Keratinocyte (primary cell): Measurements from ENCODE around the gene SAXO1. TPM values are rescaled to one million over a fixed set of nuclear protein-coding genes. Genes with fewer than 3 reads are reported as not detected.
A peak's percentile ranks its signal among the peaks of the same experiment; 100 is the strongest.

ENCODE experiments used
- DNase-seq: peaks from one replicate; pipeline ENCODE4 v3.0.0-alpha.2; 2011; ENCODE audit warnings: low read depth, missing footprints, low spot score
- FAIRE-seq: peaks from 2 replicates; lab custom pipeline; 2011; peaks lifted over from hg19 to GRCh38; lab: Jason Lieb, UNC
- H2AFZ ChIP-seq: 2 replicates; pipeline ENCODE4 v1.6.0; 2012; ENCODE audit warnings: low read length, control low read depth, inconsistent platforms; ENCODE audit not compliant: control insufficient read depth
- H3K27ac ChIP-seq: 2 replicates; pipeline ENCODE4 v1.5.1; 2011; ENCODE audit warnings: low read length; ENCODE audit not compliant: control insufficient read depth, insufficient read depth
- H3K27me3 ChIP-seq: 3 replicates; pipeline ENCODE4 v1.6.0; 2011; ENCODE audit warnings: low read length; ENCODE audit not compliant: control insufficient read depth, insufficient read depth; ENCODE audit errors: extremely low read depth
- H3K36me3 ChIP-seq, 2 experiments: 2 replicates in 1 of 2; 3 replicates in 1 of 2; pipeline ENCODE4 v1.5.1; 2011; ENCODE audit warnings: low read length in 2 of 2, mild to moderate bottlenecking in 1 of 2; ENCODE audit not compliant: control insufficient read depth in 2 of 2, insufficient read depth in 2 of 2; ENCODE audit errors: extremely low read depth in 1 of 2
- H3K4me1 ChIP-seq: 3 replicates; pipeline ENCODE4 v1.5.1; 2011; ENCODE audit warnings: low read length; ENCODE audit not compliant: control insufficient read depth, insufficient read depth; ENCODE audit errors: extremely low read depth
- H3K4me2 ChIP-seq: 3 replicates; pipeline ENCODE4 v1.6.0; 2011; ENCODE audit warnings: low read depth, low read length; ENCODE audit not compliant: control insufficient read depth, insufficient read depth; ENCODE audit errors: extremely low read depth
- H3K4me3 ChIP-seq, 3 experiments: fragments of 200-600 bp in 1 of 3; sonication (generic) in 1 of 3; 2 replicates in 2 of 3; 3 replicates in 1 of 3; pipeline ENCODE4 v1.5.1; 2011 to 2016; ENCODE audit warnings: low read length in 3 of 3, mild to moderate bottlenecking in 3 of 3, control low read depth in 2 of 3, inconsistent platforms in 1 of 3, low read depth in 1 of 3, mixed read lengths in 1 of 3, mixed run types in 1 of 3, moderate library complexity in 1 of 3; ENCODE audit not compliant: control insufficient read depth in 2 of 3, insufficient read depth in 2 of 3; ENCODE audit errors: extremely low read depth in 1 of 3
- H3K79me2 ChIP-seq: 2 replicates; pipeline ENCODE4 v1.6.0; 2012; ENCODE audit warnings: low read length; ENCODE audit not compliant: control insufficient read depth, insufficient read depth
- H3K9ac ChIP-seq: 3 replicates; pipeline ENCODE4 v1.6.0; 2011; ENCODE audit warnings: low read length; ENCODE audit not compliant: control insufficient read depth, insufficient read depth; ENCODE audit errors: extremely low read depth
- H3K9me1 ChIP-seq: 3 replicates; pipeline ENCODE4 v1.6.0; 2011; ENCODE audit warnings: low read length; ENCODE audit not compliant: control insufficient read depth, insufficient read depth; ENCODE audit errors: extremely low read depth
- H3K9me3 ChIP-seq: 2 replicates; pipeline ENCODE4 v1.5.1; 2012; ENCODE audit warnings: low read depth, low read length; ENCODE audit not compliant: control insufficient read depth
- H4K20me1 ChIP-seq: 3 replicates; pipeline ENCODE4 v1.6.0; 2011; ENCODE audit warnings: low read length; ENCODE audit not compliant: control insufficient read depth, insufficient read depth; ENCODE audit errors: extremely low read depth
- EZH2 ChIP-seq: IDR thresholded peaks from one replicate; pipeline ENCODE4 v1.6.1; 2012; ENCODE audit warnings: inconsistent platforms, mild to moderate bottlenecking, low read length, moderate library complexity
- dilution Hi-C: fragments of 300-500 bp; cut with MboI; formaldehyde crosslinking; loops from one replicate; pipeline ENCODE4 v1.7.0; 2020; ENCODE audit warnings: low sequenced_read_pairs; ENCODE audit not compliant: extremely low pct_ligation_motif_present
- polyA minus RNA-seq, 3 experiments: library from RNA; depleted of rRNA, polyadenylated mRNA; stranded (reverse); fragments of >200 nt; gene quantifications; 1 replicate in 1 of 3; 2 replicates in 1 of 3; 3 replicates in 1 of 3; pipeline ENCODE4 v1.2.3, GENCODE V29; 2011
- polyA plus RNA-seq, 5 experiments: library from polyadenylated mRNA; depleted of rRNA in 3 of 5; stranded (reverse) in 3 of 5; stranded (forward) in 1 of 5; unstranded in 1 of 5; fragments of >200 nt; gene quantifications; 1 replicate in 1 of 5; 2 replicates in 3 of 5; 3 replicates in 1 of 5; pipeline versions ENCODE4 v1.2.1 to v1.2.3, GENCODE V29; 2011 to 2012; ENCODE audit warnings: missing spikeins in 2 of 5, low read depth in 1 of 5, low replicate concordance in 1 of 5
- TF ChIP-seq, protein P1 (sequence below), 3 experiments: IDR thresholded peaks in 1 of 3; conservative IDR thresholded peaks in 1 of 3; optimal IDR thresholded peaks in 1 of 3; 2 replicates in 2 of 3; 3 replicates in 1 of 3; pipeline versions ENCODE3 to v1.5.1; 2011; ENCODE audit warnings: low read length in 3 of 3, mild to moderate bottlenecking in 3 of 3, moderate library complexity in 2 of 3, control low read depth in 1 of 3, inconsistent platforms in 1 of 3; ENCODE audit not compliant: insufficient read depth in 2 of 3; ENCODE audit errors: extremely low read depth in 1 of 3

The SAXO1 gene, protein sequence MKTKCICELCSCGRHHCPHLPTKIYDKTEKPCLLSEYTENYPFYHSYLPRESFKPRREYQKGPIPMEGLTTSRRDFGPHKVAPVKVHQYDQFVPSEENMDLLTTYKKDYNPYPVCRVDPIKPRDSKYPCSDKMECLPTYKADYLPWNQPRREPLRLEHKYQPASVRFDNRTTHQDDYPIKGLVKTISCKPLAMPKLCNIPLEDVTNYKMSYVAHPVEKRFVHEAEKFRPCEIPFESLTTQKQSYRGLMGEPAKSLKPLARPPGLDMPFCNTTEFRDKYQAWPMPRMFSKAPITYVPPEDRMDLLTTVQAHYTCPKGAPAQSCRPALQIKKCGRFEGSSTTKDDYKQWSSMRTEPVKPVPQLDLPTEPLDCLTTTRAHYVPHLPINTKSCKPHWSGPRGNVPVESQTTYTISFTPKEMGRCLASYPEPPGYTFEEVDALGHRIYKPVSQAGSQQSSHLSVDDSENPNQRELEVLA
- polyA plus RNA-seq (not detected in 3 replicates), polyA minus RNA-seq (not detected in 3 replicates)
- polyA plus RNA-seq (2011; ENCODE audit: low read depth): not detected
- not detected in 2 replicates for polyA plus RNA-seq (2011; cell fraction: cytosol; rRNA removed)
- polyA plus RNA-seq (2011; cell fraction: nucleus; rRNA removed): 0.01 TPM in 2 replicates
- polyA plus RNA-seq (2012; ENCODE audit: low replicate concordance): not detected in 2 replicates
- not detected for polyA minus RNA-seq (2011; cell fraction: cytosol; rRNA and poly(A)+ RNA removed)
- not detected in 2 replicates for polyA minus RNA-seq (2011; cell fraction: nucleus; rRNA and poly(A)+ RNA removed)

- no peaks in the 10 kb centered on the region for H3K4me1 ChIP-seq
- H3K4me2 ChIP-seq: peak within 1 kb of the TSS; percentile 19
- no peak for TF ChIP-seq EZH2
- TF ChIP-seq, protein P1, sequence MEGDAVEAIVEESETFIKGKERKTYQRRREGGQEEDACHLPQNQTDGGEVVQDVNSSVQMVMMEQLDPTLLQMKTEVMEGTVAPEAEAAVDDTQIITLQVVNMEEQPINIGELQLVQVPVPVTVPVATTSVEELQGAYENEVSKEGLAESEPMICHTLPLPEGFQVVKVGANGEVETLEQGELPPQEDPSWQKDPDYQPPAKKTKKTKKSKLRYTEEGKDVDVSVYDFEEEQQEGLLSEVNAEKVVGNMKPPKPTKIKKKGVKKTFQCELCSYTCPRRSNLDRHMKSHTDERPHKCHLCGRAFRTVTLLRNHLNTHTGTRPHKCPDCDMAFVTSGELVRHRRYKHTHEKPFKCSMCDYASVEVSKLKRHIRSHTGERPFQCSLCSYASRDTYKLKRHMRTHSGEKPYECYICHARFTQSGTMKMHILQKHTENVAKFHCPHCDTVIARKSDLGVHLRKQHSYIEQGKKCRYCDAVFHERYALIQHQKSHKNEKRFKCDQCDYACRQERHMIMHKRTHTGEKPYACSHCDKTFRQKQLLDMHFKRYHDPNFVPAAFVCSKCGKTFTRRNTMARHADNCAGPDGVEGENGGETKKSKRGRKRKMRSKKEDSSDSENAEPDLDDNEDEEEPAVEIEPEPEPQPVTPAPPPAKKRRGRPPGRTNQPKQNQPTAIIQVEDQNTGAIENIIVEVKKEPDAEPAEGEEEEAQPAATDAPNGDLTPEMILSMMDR (optimal IDR thresholded peaks at IDR 0.05 in 1 of 3, IDR thresholded peaks at IDR 0.05 in 1 of 3, conservative IDR thresholded peaks at IDR 0.05 in 1 of 3; ENCODE audit: extremely low read depth in 1 of 3, insufficient read depth in 2 of 3, low read length in 3 of 3): no peak
- H2AFZ ChIP-seq: no peak within 1 kb of the TSS
- H3K27me3 ChIP-seq: no peaks in the 10 kb centered on the region
- dilution Hi-C loops: no loop called here
- DNase-seq (no peak), FAIRE-seq (no peak)
- no peaks in the 10 kb centered on the region for H3K79me2 ChIP-seq
- no peaks in the 10 kb centered on the region for H3K9me3 ChIP-seq
- no peaks in the 10 kb centered on the region for H4K20me1 ChIP-seq
- no peak within 1 kb of the TSS for H3K27ac ChIP-seq
- no peak within 1 kb of the TSS for H3K4me3 ChIP-seq
- H3K9ac ChIP-seq: no peak within 1 kb of the TSS
- H3K9me1 ChIP-seq: no peaks in the 10 kb centered on the region
- no peaks in the 10 kb centered on the region for H3K36me3 ChIP-seq
Measured at GRCh38 chr9:19033015-19033414, at the start of gene SAXO1. Gene SAXO1 (minus strand): TSS chr9:19033209. CDS start chr9:19032908, 301 bp downstream.

- Histone ChIP-seq H3K79me2 (peaks cover 2% of the 10 kb centered on the region), H3K27ac (no peak overlapping the region), H3K9me1 (no peaks in the 10 kb centered on the region), H3K9ac (no peak overlapping the region), H3K9me3 (no peaks in the 10 kb centered on the region), H4K20me1 (no peaks in the 10 kb centered on the region), H3K4me2 (no peak overlapping the region), H2AFZ (no peak overlapping the region), H3K4me1 (peaks cover 12% of the 10 kb centered on the region), H3K4me3 (no peak overlapping the region), H3K27me3 (no peaks in the 10 kb centered on the region), H3K36me3 (peaks cover 9 to 13% of the 10 kb centered on the region in 2 experiments)
- DNase-seq: no peak
- TF ChIP-seq, protein P1 (optimal IDR thresholded peaks at IDR 0.05 in 1 of 3, IDR thresholded peaks at IDR 0.05 in 1 of 3, conservative IDR thresholded peaks at IDR 0.05 in 1 of 3; ENCODE audit: extremely low read depth in 1 of 3, insufficient read depth in 2 of 3, low read length in 3 of 3): no peak
- TF ChIP-seq EZH2: no peak
- peak; percentile 29 for FAIRE-seq
- dilution Hi-C loops: no loop called here
Measured at GRCh38 chr9:19074836-19075235, 41.8 kb upstream of the SAXO1 start.
